Measurements from ENCODE around the gene PNMA3.

Gene PNMA3

GRCh38 chrX:153052534-153052933 is 3.7 kb upstream of the PNMA3 start:
- TF ChIP-seq CTCF (IDR thresholded peaks at IDR 0.05) = no peak

GRCh38 chrX:153057281-153057680 is 1.0 kb downstream of the PNMA3 start:
- no peak for TF ChIP-seq CTCF (IDR thresholded peaks at IDR 0.05)

GRCh38 chrX:153059191-153060094 is 3.2 kb downstream of the PNMA3 start:
- TF ChIP-seq CTCF (IDR thresholded peaks at IDR 0.05) = no peak

GRCh38 chrX:153060095-153060445 is 3.8 kb downstream of the PNMA3 start:
- TF ChIP-seq CTCF (IDR thresholded peaks at IDR 0.05) = no peak

- no peak for TF ChIP-seq CTCF (IDR thresholded peaks at IDR 0.05)
Observed at GRCh38 chrX:153061732-153062131, 5.5 kb downstream of the PNMA3 start.

- TF ChIP-seq CTCF (IDR thresholded peaks at IDR 0.05) = no peak
Observed at GRCh38 chrX:153063315-153063714, 7.0 kb downstream of the PNMA3 start.

GRCh38 chrX:153064061-153064460 is 7.8 kb downstream of the PNMA3 start:
- TF ChIP-seq CTCF (IDR thresholded peaks at IDR 0.05) = no peak
